GM12878 (cell line): Measurements from ENCODE around the gene MACROD2. TPM values are rescaled to one million over a fixed set of nuclear protein-coding genes. Genes with fewer than 3 reads are reported as not detected.

Experiments
- ATAC-seq: fragments of 200-7000 bp; cut with Tn5 transposase; 3 replicates; pipeline ENCODE4 v1.9.1; 2020; ENCODE audit warnings: mild to moderate bottlenecking, moderate library complexity
- BruUV-seq: library from RNA; stranded (reverse); fragments of 400-500 nt; replicated peaks from 2 replicates; lab custom pipeline; 2021; lab: Mats Ljungman, UMichigan
- CTCF ChIA-PET: fragments of 300-600 bp; sonication (Branson Sonifier 250); formaldehyde crosslinking; extraction: SDS; loops from one replicate; lab custom pipeline; 2021; ENCODE audit warnings: inconsistent platforms; lab: Yijun Ruan, JAX
- POLR2A ChIA-PET: fragments of 350-600 bp; formaldehyde crosslinking; extraction: SDS; loops from one replicate; lab custom pipeline; 2021; ENCODE audit warnings: inconsistent platforms; lab: Charles Lee
- RAD21 ChIA-PET: fragments of 300-600 bp; sonication (Branson Sonifier 250); formaldehyde crosslinking; loops from one replicate; lab custom pipeline; 2023; ENCODE audit warnings: antibody characterized with exemption; ENCODE audit not compliant: unreplicated experiment; lab: Charles Lee
- SMC1A ChIA-PET: fragments of 300-600 bp; sonication (Branson Sonifier 250); formaldehyde crosslinking; loops from one replicate; lab custom pipeline; 2023; ENCODE audit not compliant: unreplicated experiment, uncharacterized antibody; lab: Charles Lee
- DNase-seq: peaks from one replicate; pipeline ENCODE4 v3.0.0-alpha.2; 2011; ENCODE audit warnings: low read depth, low spot score
- FAIRE-seq: peaks from 3 replicates; lab custom pipeline; 2011; peaks lifted over from hg19 to GRCh38; lab: Jason Lieb, UNC
- H2AFZ ChIP-seq: 2 replicates; pipeline ENCODE4 v1.6.0; 2011; ENCODE audit warnings: low read depth, low read length, control low read depth; ENCODE audit not compliant: control insufficient read depth
- H3K27ac ChIP-seq: 2 replicates; pipeline ENCODE4 v1.5.1; 2011; ENCODE audit warnings: control low read depth; ENCODE audit not compliant: control insufficient read depth, insufficient read depth
- H3K27me3 ChIP-seq, 2 experiments: replicated peaks in 1 of 2; 2 replicates each; pipeline versions ENCODE4 v1.6.0 to v1.6.1; 2011; ENCODE audit warnings: low read length in 1 of 2; ENCODE audit not compliant: control insufficient read depth in 2 of 2, insufficient read depth in 2 of 2
- H3K36me3 ChIP-seq, 2 experiments: 2 replicates each; pipeline ENCODE4 v1.5.1; 2011; ENCODE audit warnings: low read length in 1 of 2; ENCODE audit not compliant: control insufficient read depth in 2 of 2, insufficient read depth in 2 of 2
- H3K4me1 ChIP-seq: 2 replicates; pipeline ENCODE4 v1.6.1; 2011; ENCODE audit warnings: mild to moderate bottlenecking, low read length, moderate library complexity, mixed read lengths; ENCODE audit not compliant: control insufficient read depth, insufficient read depth
- H3K4me2 ChIP-seq: 2 replicates; pipeline ENCODE4 v1.6.0; 2011; ENCODE audit warnings: control low read depth; ENCODE audit not compliant: control insufficient read depth, insufficient read depth
- H3K4me3 ChIP-seq: fragments of 200-600 bp; sonication (generic); 2 replicates; pipeline ENCODE4 v1.5.1; 2016
- H3K79me2 ChIP-seq: 2 replicates; pipeline ENCODE4 v1.6.0; 2011; ENCODE audit warnings: low read length; ENCODE audit not compliant: control insufficient read depth, insufficient read depth
- H3K9ac ChIP-seq: 2 replicates; pipeline ENCODE4 v1.8.0; 2011; ENCODE audit warnings: low read length, control low read depth, mixed read lengths; ENCODE audit not compliant: control insufficient read depth, insufficient read depth
- H3K9me3 ChIP-seq: replicated peaks from 3 replicates; pipeline ENCODE4 v1.5.1; 2011; ENCODE audit warnings: mild to moderate bottlenecking, low read length; ENCODE audit not compliant: control insufficient read depth, insufficient read depth
- H4K20me1 ChIP-seq: 2 replicates; pipeline ENCODE4 v1.6.0; 2011; ENCODE audit not compliant: control insufficient read depth, insufficient read depth
- BHLHE40 ChIP-seq, 2 experiments: fragments of 450-650 bp in 1 of 2; IDR thresholded peaks; 2 replicates each; pipeline ENCODE4 v1.6.1; 2011 to 2017; ENCODE audit warnings: low read depth in 2 of 2, borderline replicate concordance in 1 of 2, improper control_type of control experiment in 1 of 2, low read length in 1 of 2, mild to moderate bottlenecking in 1 of 2
- DPF2 ChIP-seq: fragments of 450-650 bp; IDR thresholded peaks from 2 replicates; pipeline ENCODE4 v1.6.1; 2017; ENCODE audit warnings: mild to moderate bottlenecking
- EZH2 ChIP-seq: IDR thresholded peaks from 2 replicates; pipeline ENCODE4 v1.6.1; 2012; ENCODE audit warnings: low read depth, mild to moderate bottlenecking, control low read depth, inconsistent platforms, low read length, borderline replicate concordance; ENCODE audit not compliant: control insufficient read depth
- KAT2A ChIP-seq: conservative IDR thresholded peaks from 2 replicates; pipeline ENCODE4 v1.6.1; 2011; ENCODE audit warnings: low read depth, low read length; ENCODE audit not compliant: control insufficient read depth
- MTA2 ChIP-seq: fragments of 450-650 bp; IDR thresholded peaks from 2 replicates; pipeline ENCODE4 v1.6.1; 2016; ENCODE audit warnings: low read depth, mild to moderate bottlenecking, moderate library complexity
- MTA3 ChIP-seq: IDR thresholded peaks from 2 replicates; pipeline ENCODE4 v1.6.1; 2012; ENCODE audit warnings: low read length, inconsistent platforms, borderline replicate concordance
- NFXL1 ChIP-seq: fragments of 450-650 bp; IDR thresholded peaks from 2 replicates; pipeline ENCODE4 v1.6.1; 2017; ENCODE audit warnings: antibody characterized with exemption, mild to moderate bottlenecking, borderline replicate concordance
- POU2F2 ChIP-seq: IDR thresholded peaks from 3 replicates; pipeline ENCODE4 v1.6.1; 2011; ENCODE audit warnings: low read depth, mild to moderate bottlenecking, low read length, borderline replicate concordance
- TCF3 ChIP-seq: IDR thresholded peaks from 2 replicates; pipeline ENCODE4 v1.6.1; 2012; ENCODE audit warnings: low read depth, mild to moderate bottlenecking, low read length, borderline replicate concordance; ENCODE audit not compliant: insufficient read depth
- ZZZ3 ChIP-seq: IDR thresholded peaks from 2 replicates; pipeline ENCODE4 v1.6.1; 2011; ENCODE audit warnings: low read depth; ENCODE audit not compliant: control insufficient read depth, insufficient read length
- WGBS: methylation state at CpG from one replicate; pipeline ENCODE4 v1.1.6; 2016; ENCODE audit warnings: low lambda C conversion rate; ENCODE audit not compliant: insufficient replicate concordance, insufficient coverage; ENCODE audit errors: missing lambda C conversion rate; 5-methylcytosine and 5-hydroxymethylcytosine counted together
- in situ Hi-C: fragments of 300-500 bp; cut with MboI; formaldehyde crosslinking; loops from 9 replicates; pipeline ENCODE4 v1.14.3; 2018; ENCODE audit warnings: mixed read lengths
- intact Hi-C: fragments of 100-400 bp; cut with micrococcal nuclease; formaldehyde crosslinking; loops from one replicate; pipeline ENCODE4 v1.14.2; 2022; ENCODE audit not compliant: unreplicated experiment
- polyA plus RNA-seq, 11 experiments: library from polyadenylated mRNA; depleted of rRNA in 4 of 11; unstranded in 6 of 11; stranded (reverse) in 5 of 11; fragments of >200 nt; fragmentation: Nextera tagmentation in 4 of 11; fragmentation: Illumina TruSeq in 1 of 11; extraction: Ambion mirVana in 4 of 11; extraction: Trizol in 1 of 11; gene quantifications; 1 replicate in 1 of 11; 2 replicates in 10 of 11; pipeline versions ENCODE4 v1.2.1 to v1.2.3, GENCODE V29; 2011 to 2016; ENCODE audit warnings: inconsistent platforms in 2 of 11, missing spikeins in 2 of 11, low read depth in 1 of 11
- total RNA-seq, 4 experiments: library from RNA; depleted of rRNA in 3 of 4; stranded (reverse); fragments of >200 nt in 3 of 4; fragmentation: Illumina TruSeq in 1 of 4; extraction: Trizol in 1 of 4; gene quantifications; 2 replicates each; pipeline versions ENCODE4 v1.2.1 to v1.2.3, GENCODE V29; 2013 to 2021
- TF ChIP-seq, protein P1 (sequence below): IDR thresholded peaks from 2 replicates; pipeline ENCODE4 v1.6.1; 2011; ENCODE audit warnings: borderline replicate concordance, low read depth, mild to moderate bottlenecking, moderate library complexity, low read length; ENCODE audit not compliant: insufficient read depth, poor library complexity, severe bottlenecking

MACROD2 gene
- total and polyA plus RNA-seq, 10 of the 15 experiments (the other 5 are each of a cell fraction or from before 2014, with no cell fraction given), result 1.1 to 21.5 (median 2.2) TPM

DNA sequence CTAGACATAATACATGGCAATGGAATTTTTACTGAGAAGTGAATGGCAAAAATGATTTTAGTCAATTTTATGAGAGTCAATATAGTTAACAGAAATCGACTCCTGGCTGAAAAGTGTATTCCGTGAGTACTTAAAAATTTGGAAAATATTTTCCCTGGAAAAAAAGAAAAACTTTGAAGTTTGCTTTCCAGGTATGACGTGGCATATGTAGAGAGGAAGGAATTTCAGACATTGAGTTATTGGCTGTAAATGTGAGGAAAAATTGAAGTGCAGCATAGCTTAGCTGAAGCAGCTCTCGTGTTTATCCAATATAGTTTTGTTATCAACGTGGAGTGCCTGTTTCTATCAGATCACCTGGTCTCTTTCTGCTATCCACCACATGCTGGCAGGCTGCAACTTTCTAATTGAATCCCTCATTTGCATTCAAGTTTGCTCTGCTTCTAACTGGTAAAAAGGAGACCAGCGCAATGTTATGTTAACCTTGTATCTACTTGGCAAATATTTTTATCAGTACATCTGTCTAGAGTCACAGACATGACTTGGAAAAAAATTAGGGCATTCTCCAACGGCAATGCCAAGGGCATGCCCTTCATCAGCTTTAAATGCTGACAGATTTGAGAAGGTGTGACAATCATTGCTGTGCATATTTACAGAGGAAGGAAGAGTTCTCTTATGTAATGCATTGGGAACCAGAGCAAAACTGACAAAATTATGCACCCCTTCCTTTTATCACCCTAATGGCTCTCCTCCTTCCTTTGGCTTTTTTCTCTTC lies 1444.9 kb downstream of the MACROD2 start:
- ChIA-PET SMC1A (no interaction called here), RAD21 (no interaction called here), CTCF (no interaction called here), POLR2A (no interaction called here)
- Histone ChIP-seq H3K4me2 (no peak overlapping the region; the same call in 1 of the 2 replicates), H3K79me2 (no peaks in the 10 kb centered on the region), H4K20me1 (no peaks in the 10 kb centered on the region), H3K27me3 (no peaks in the 10 kb centered on the region), H3K9ac (no peak overlapping the region), H3K36me3 (no peaks in the 10 kb centered on the region), H3K4me3 (no peak overlapping the region), H2AFZ (no peak overlapping the region), H3K4me1 (no peaks in the 10 kb centered on the region), H3K27ac (no peak overlapping the region), H3K9me3 (no peaks in the 10 kb centered on the region)
- no peak for DNase-seq
- in situ Hi-C loops, result no loop called here
- no TSS peak for BruUV-seq
- ATAC-seq, result no peak
- 30% methylated on average over 7 of the region's 7 CpGs for WGBS
- intact Hi-C loops, result no loop called here
- TF ChIP-seq POU2F2, result 0 out of 3 replicates have a peak, but pooled peaks have one; percentile 26
- TF ChIP-seq, protein P1, sequence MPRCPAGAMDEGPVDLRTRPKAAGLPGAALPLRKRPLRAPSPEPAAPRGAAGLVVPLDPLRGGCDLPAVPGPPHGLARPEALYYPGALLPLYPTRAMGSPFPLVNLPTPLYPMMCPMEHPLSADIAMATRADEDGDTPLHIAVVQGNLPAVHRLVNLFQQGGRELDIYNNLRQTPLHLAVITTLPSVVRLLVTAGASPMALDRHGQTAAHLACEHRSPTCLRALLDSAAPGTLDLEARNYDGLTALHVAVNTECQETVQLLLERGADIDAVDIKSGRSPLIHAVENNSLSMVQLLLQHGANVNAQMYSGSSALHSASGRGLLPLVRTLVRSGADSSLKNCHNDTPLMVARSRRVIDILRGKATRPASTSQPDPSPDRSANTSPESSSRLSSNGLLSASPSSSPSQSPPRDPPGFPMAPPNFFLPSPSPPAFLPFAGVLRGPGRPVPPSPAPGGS, result no peak
- peak; percentile 77 for FAIRE-seq

DNA sequence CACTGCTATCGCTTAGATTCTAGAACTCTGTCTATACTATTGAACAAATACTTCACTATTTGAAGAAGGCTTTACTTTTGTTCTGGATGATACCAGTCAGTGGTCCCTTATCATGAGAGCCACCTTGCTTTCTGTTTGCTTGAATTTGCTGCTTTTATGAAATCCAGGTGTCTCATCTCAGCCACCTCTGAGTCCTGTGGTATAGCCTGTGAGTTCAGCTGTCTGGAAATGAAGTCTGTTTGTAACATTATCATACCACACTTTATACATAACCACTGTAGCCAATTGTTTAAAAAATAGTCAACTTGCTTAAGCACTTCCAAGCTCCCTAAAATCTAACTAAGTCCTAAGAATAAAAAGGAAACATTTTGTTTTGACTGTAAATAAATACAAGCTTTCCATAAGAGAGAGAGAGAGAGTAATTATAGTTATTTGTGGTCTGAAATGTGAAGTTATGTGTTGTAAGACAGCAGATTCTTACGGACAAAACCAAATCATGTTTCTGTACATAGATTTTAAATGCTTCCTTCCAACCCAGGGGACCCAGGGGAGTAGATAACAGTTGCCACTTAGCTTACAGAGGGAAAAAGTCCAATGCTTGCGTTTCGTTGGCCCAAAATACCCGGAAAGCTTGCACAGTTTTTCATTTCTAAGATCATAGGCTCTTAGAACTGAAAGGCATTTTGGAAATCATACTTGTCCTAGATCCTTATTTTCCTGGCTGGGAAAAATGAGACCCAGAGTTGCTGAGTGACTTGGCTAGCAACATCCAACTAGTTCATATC lies 1449.9 kb downstream of the MACROD2 start:
- in situ Hi-C loops, result no loop called here
- H3K36me3 ChIP-seq, result no peaks in the 10 kb centered on the region
- no peak overlapping the region for H2AFZ ChIP-seq
- H3K79me2 ChIP-seq, result no peaks in the 10 kb centered on the region
- ATAC-seq, result no peak
- intact Hi-C loops, result no loop called here
- H3K9ac ChIP-seq, result no peak overlapping the region
- no peak overlapping the region for H3K4me2 ChIP-seq
- ChIA-PET POLR2A (no interaction called here), CTCF (no interaction called here), SMC1A (no interaction called here), RAD21 (no interaction called here)
- H3K9me3 ChIP-seq, result no peaks in the 10 kb centered on the region; the same call in 2 of the 3 replicates
- DNase-seq, result no peak
- BruUV-seq, result no TSS peak
- H3K4me1 ChIP-seq, result no peaks in the 10 kb centered on the region
- H3K27me3 ChIP-seq, result no peaks in the 10 kb centered on the region; a peak in 1 of 4 replicates
- FAIRE-seq, result no peak
- 60% methylated on average over 5 of the region's 5 CpGs for whole genome bisulfite sequencing
- H3K27ac ChIP-seq, result no peak overlapping the region
- H3K4me3 ChIP-seq, result no peak overlapping the region
- no peaks in the 10 kb centered on the region for H4K20me1 ChIP-seq
- TF ChIP-seq TCF3 (no peak), EZH2 (no peak), ZZZ3 (no peak), POU2F2 (no peak), BHLHE40 (IDR thresholded peaks at IDR 0.05; ENCODE audit: borderline replicate concordance in 1 of 2, low read depth in 2 of 2, low read length in 1 of 2) (no peak), MTA3 (no peak), DPF2 (no peak), KAT2A (no peak), MTA2 (no peak), NFXL1 (no peak)
- TF ChIP-seq, protein P1, result no peak
